Activated naive CD4-positive, alpha-beta T cell treated with anti-CD3 and anti-CD28 coated beads for 36 hours (primary cell): Measurements from ENCODE around the gene KRTAP4-11. TPM values are rescaled to one million over a fixed set of nuclear protein-coding genes. Genes with fewer than 3 reads are reported as not detected.

Source experiments
- CTCF ChIA-PET: fragments of 350-600 bp; sonication (Branson Sonifier 250); formaldehyde crosslinking; loops from one replicate; lab custom pipeline; 2021; ENCODE audit warnings: antibody characterized with exemption; lab: Charles Lee
- DNase-seq: peaks from one replicate; pipeline ENCODE4 v3.0.0-alpha.2; 2020
- H3K27ac Mint-ChIP-seq: one replicate; pipeline ENCODE4 v1.8.0; 2021; ENCODE audit warnings: mild to moderate bottlenecking, mixed read lengths
- H3K27me3 Mint-ChIP-seq: one replicate; pipeline ENCODE4 v1.8.0; 2021; ENCODE audit warnings: low read depth, mixed read lengths
- H3K36me3 Mint-ChIP-seq: one replicate; pipeline ENCODE4 v1.8.0; 2021; ENCODE audit warnings: low read depth, mixed read lengths
- H3K4me1 Mint-ChIP-seq: one replicate; pipeline ENCODE4 v1.8.0; 2021; ENCODE audit warnings: low read depth, mixed read lengths
- H3K4me3 Mint-ChIP-seq: one replicate; pipeline ENCODE4 v1.8.0; 2021; ENCODE audit warnings: mild to moderate bottlenecking, moderate library complexity, mixed read lengths
- H3K9me3 Mint-ChIP-seq: one replicate; pipeline ENCODE4 v1.8.0; 2021; ENCODE audit warnings: mixed read lengths
- intact Hi-C: fragments of 100-400 bp; cut with micrococcal nuclease; formaldehyde crosslinking; loops from one replicate; pipeline ENCODE4 v1.15.1; 2023
- total RNA-seq, 2 experiments: library from RNA; stranded (reverse); gene quantifications; one replicate each; pipeline ENCODE4 v1.2.3, GENCODE V29; 2021

The KRTAP4-11 gene
- total RNA-seq, 2 experiments from 2014 or later: not detected

GRCh38 chr17:41067281-41067680, 50.9 kb downstream of the KRTAP4-11 start:
- Mint-ChIP-seq H3K27me3 (no peaks in the 10 kb centered on the region), H3K4me1 (no peaks in the 10 kb centered on the region), H3K4me3 (no peak overlapping the region), H3K36me3 (no peaks in the 10 kb centered on the region), H3K27ac (no peak overlapping the region), H3K9me3 (no peaks in the 10 kb centered on the region)
- CTCF ChIA-PET: no interaction called here
- intact Hi-C loops: no loop called here
- no peak for DNase-seq

Other genes starting within 250 kb of the KRTAP4-11 start
- not detected for gene KRT20, start 233.1 kb downstream of the KRTAP4-11 start, total RNA-seq
- gene KRT23, start 180.7 kb downstream of the KRTAP4-11 start, total RNA-seq: not detected
- gene KRT39, start 151.4 kb downstream of the KRTAP4-11 start, total RNA-seq: not detected
- not detected for gene KRT40, start 134.0 kb downstream of the KRTAP4-11 start, total RNA-seq
- gene KRTAP3-3, start 124.2 kb downstream of the KRTAP4-11 start, total RNA-seq: not detected
- gene KRTAP3-2, start 118.5 kb downstream of the KRTAP4-11 start, total RNA-seq: not detected
- gene KRTAP3-1, start 109.2 kb downstream of the KRTAP4-11 start, total RNA-seq: not detected
- gene KRTAP1-5, start 91.2 kb downstream of the KRTAP4-11 start, total RNA-seq: not detected
- gene KRTAP1-4, start 88.2 kb downstream of the KRTAP4-11 start, total RNA-seq: not detected
- gene KRTAP1-3, start 83.5 kb downstream of the KRTAP4-11 start, total RNA-seq: not detected
- gene KRTAP1-1, start 76.9 kb downstream of the KRTAP4-11 start, total RNA-seq: not detected
- not detected for gene KRTAP2-1, start 71.1 kb downstream of the KRTAP4-11 start, total RNA-seq
- not detected for gene KRTAP2-2, start 63.1 kb downstream of the KRTAP4-11 start, total RNA-seq
- gene KRTAP2-3, start 58.3 kb downstream of the KRTAP4-11 start, total RNA-seq: not detected
- not detected for gene KRTAP2-4, start 52.5 kb downstream of the KRTAP4-11 start, total RNA-seq
- not detected for gene KRTAP4-7, start 34.2 kb downstream of the KRTAP4-11 start, total RNA-seq
- gene KRTAP4-8, start 20.2 kb downstream of the KRTAP4-11 start, total RNA-seq: not detected
- not detected for gene KRTAP4-16, start 16.2 kb downstream of the KRTAP4-11 start, total RNA-seq
- not detected for gene KRTAP4-9, start 13.0 kb downstream of the KRTAP4-11 start, total RNA-seq
- gene KRTAP4-12, start 5.8 kb upstream of the KRTAP4-11 start, total RNA-seq: not detected
- not detected for gene KRTAP4-6, start 22.2 kb upstream of the KRTAP4-11 start, total RNA-seq
- gene KRTAP4-5, start 31.5 kb upstream of the KRTAP4-11 start, total RNA-seq: not detected
- not detected for gene KRTAP4-4, start 42.4 kb upstream of the KRTAP4-11 start, total RNA-seq
- not detected for gene KRTAP4-3, start 49.8 kb upstream of the KRTAP4-11 start, total RNA-seq
- not detected for gene KRTAP4-2, start 59.8 kb upstream of the KRTAP4-11 start, total RNA-seq
- not detected for gene KRTAP4-1, start 66.5 kb upstream of the KRTAP4-11 start, total RNA-seq
- gene KRTAP9-1, start 71.5 kb upstream of the KRTAP4-11 start, total RNA-seq: not detected
- not detected for gene KRTAP9-2, start 108.3 kb upstream of the KRTAP4-11 start, total RNA-seq
- gene KRTAP9-3, start 114.1 kb upstream of the KRTAP4-11 start, total RNA-seq: not detected
- gene KRTAP9-8, start 119.6 kb upstream of the KRTAP4-11 start, total RNA-seq: not detected
- not detected for gene KRTAP9-4, start 131.3 kb upstream of the KRTAP4-11 start, total RNA-seq
- not detected for gene KRTAP9-9, start 137.0 kb upstream of the KRTAP4-11 start, total RNA-seq
- gene KRTAP9-6, start 147.0 kb upstream of the KRTAP4-11 start, total RNA-seq: not detected
- not detected for gene KRTAP9-7, start 157.3 kb upstream of the KRTAP4-11 start, total RNA-seq
- gene KRTAP29-1, start 184.5 kb upstream of the KRTAP4-11 start, total RNA-seq: not detected
- gene KRTAP16-1, start 190.9 kb upstream of the KRTAP4-11 start, total RNA-seq: under 1 TPM in 1 of 2 experiments, not detected in 1; 0.15 TPM
- not detected for gene KRTAP17-1, start 197.3 kb upstream of the KRTAP4-11 start, total RNA-seq
- not detected for gene KRT33A, start 232.5 kb upstream of the KRTAP4-11 start, total RNA-seq